22Rv1 (cell line): Measurements from ENCODE around the gene SERTM1.

Source experiments
- H3K27ac ChIP-seq: fragments of 450-650 bp; 2 replicates; pipeline ENCODE4 v1.5.1; 2017
- CTCF ChIP-seq: fragments of 450-650 bp; IDR thresholded peaks from 2 replicates; pipeline ENCODE4 v1.5.1; 2017; ENCODE audit warnings: mild to moderate bottlenecking
- ZFX ChIP-seq: fragments of 450-650 bp; IDR thresholded peaks from 2 replicates; pipeline ENCODE4 v1.6.1; 2017; ENCODE audit warnings: antibody characterized with exemption, borderline replicate concordance

SERTM1 gene

GRCh38 chr13:36681894-36682624 lies 8.2 kb downstream of the SERTM1 start:
- TF ChIP-seq ZFX (no peak), CTCF (no peak)
- H3K27ac ChIP-seq = no peak overlapping the region

DNA sequence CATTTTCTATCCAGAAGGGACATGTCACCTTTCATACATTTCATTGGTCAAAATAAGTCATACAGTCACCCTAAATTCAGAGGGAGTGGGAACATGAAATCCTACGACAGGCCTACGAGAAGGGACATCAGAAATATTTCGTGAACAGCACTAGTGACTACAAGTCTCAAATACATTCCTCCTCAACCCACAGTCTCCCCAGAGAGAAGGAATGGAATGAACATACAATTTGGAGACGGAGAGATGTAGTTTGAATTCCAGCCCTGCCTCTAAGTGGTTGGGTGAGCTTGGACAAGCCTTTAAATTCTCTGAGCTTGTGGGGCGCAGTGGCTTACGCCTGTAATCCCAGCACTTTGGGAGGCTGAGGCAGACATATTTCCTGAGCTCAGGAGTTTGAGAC lies 9.9 kb downstream of the SERTM1 start:
- no peak overlapping the region for H3K27ac ChIP-seq
- TF ChIP-seq ZFX (no peak), CTCF (no peak)

- TF ChIP-seq CTCF (no peak), ZFX (no peak)
- H3K27ac ChIP-seq = no peak overlapping the region
Measured at GRCh38 chr13:36685927-36686326, 12.1 kb downstream of the SERTM1 start.

DNA sequence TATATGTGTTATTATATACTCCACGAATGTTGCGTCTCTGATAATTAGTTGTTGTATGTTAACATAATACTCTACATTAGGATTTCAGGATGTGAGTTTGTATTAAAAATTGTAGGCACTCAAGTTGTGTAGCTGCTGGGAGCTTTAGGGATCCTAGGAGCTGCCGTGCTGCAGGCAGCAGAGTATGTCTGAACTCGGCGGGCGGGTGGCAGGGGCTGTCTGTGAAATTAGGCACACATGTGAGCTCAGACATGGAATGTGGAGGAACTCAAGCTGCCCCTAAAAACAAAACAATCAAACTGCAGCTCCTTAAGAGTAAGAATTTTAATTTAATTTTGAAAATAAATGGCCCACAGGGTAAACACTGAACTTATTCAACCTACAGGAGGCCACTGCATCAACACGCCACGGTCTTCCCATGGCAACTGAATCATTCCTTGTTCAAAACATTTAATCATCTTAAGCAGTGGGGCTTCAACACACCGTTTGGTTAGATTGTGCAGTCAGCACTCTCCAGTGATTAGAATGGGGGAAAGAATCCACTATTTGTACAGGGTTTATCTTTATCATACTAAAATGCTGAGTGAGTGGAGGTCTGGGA lies 22.7 kb downstream of the SERTM1 start:
- H3K27ac ChIP-seq = no peak overlapping the region
- no peak for TF ChIP-seq CTCF
- no peak for TF ChIP-seq ZFX

GRCh38 chr13:36700170-36700569 lies 26.4 kb downstream of the SERTM1 start:
- no peak for TF ChIP-seq ZFX
- TF ChIP-seq CTCF = no peak
- H3K27ac ChIP-seq = no peak overlapping the region

DNA sequence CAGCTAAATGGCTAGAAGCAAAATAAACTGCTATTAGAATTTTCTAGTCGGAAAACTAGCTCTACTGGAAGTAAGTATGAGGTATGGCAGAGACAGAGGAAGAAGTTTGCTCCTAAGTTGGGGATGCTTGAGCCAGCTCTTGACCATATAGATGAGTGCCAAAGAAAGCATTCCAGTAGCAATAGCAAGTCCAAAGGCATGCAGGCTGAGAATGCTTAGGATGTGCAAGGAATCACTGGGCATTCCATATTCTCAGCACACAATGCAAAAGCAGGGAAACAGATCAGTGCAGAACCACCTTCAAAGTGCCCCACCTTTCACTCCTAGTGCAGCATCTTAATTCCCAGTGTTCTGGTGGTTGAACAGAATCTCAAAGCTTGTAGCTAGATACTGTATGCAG lies 32.9 kb downstream of the SERTM1 start:
- no peak overlapping the region for H3K27ac ChIP-seq
- TF ChIP-seq CTCF = no peak
- no peak for TF ChIP-seq ZFX

GRCh38 chr13:36709136-36709890 lies 35.5 kb downstream of the SERTM1 start:
- TF ChIP-seq CTCF = no peak
- TF ChIP-seq ZFX = no peak
- no peak overlapping the region for H3K27ac ChIP-seq
